Measurements from ENCODE around the gene YWHAB. TPM values are rescaled to one million over a fixed set of nuclear protein-coding genes. Genes with fewer than 3 reads are reported as not detected.

The YWHAB gene
- total and polyA plus RNA-seq, 2 of the 4 experiments (the other 2 are of a cell fraction) = 78.0 to 102 TPM

DNA sequence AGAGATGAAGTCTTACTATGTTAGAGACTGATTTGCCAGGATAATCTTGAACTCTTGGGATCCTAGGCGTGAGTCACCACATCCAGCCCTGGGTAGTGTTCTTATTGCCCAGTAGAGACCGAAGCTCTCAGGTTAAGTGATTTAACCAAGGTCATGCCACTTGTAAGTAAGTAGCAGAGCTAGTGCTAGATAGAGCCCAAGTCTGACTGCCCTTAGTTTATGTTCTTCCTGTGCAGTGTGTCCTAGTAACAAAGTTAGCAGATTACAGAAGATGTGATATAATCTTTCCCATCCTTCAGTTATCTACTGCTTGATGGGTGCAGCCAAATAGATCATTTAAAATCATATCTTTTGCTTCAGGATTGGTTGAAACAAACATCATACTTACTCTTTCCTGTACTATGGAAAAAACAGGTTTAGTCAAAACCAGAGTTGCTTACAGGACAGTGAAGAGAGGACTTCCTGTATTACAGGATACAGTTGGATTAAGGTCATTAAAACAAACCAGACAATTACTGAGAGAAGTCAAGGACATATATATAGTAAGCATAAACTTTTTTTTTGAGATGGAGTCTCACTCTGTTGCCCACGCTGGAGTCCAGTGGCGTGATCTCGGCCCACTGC is 14.8 kb downstream of the YWHAB start:
- no peak overlapping the region for H3K18ac ChIP-seq (ENCODE audit: low read depth, low read length)
- H2BK20ac ChIP-seq (ENCODE audit: low read depth, low read length) = no peak overlapping the region
- no peak overlapping the region for H3K4ac ChIP-seq (ENCODE audit: low read depth, low read length)
- no TSS peak for BruUV-seq (replicated peaks)
- H2AFZ ChIP-seq (replicated peaks; ENCODE audit: low read length, poor library complexity) = no peak overlapping the region
- H3K27ac ChIP-seq (ENCODE audit: insufficient read depth, low read length) = no peak overlapping the region
- ChIA-PET POLR2A (ENCODE audit: unreplicated experiment) (no interaction called here), CTCF (no interaction called here)
- ATAC-seq (ENCODE audit: low read depth) (no peak), DNase-seq (no peak)
- no peak overlapping the region for H3K56ac ChIP-seq (ENCODE audit: extremely low read depth, insufficient read depth, low read length)
- H3K9ac ChIP-seq (ENCODE audit: low read depth, low read length) = no peak overlapping the region
- no peak overlapping the region for H4K5ac ChIP-seq (ENCODE audit: low read depth, low read length)
- H3K27me3 ChIP-seq (ENCODE audit: control insufficient read depth, insufficient read depth, low read length) = no peaks in the 10 kb centered on the region
- H3K36me3 ChIP-seq (ENCODE audit: control insufficient read depth, insufficient read depth, low read length) = peaks cover 22% of the 10 kb centered on the region
- H4K91ac ChIP-seq (ENCODE audit: insufficient read depth, low read depth, low read length) = no peak overlapping the region
- in situ Hi-C loops (cut with MboI; ENCODE audit: low sequenced_read_pairs) (no loop called here), intact Hi-C loops (cut with micrococcal nuclease) (no loop called here), dilution Hi-C loops (cut with HindIII; ENCODE audit: low sequenced_read_pairs, unreplicated experiment) (no loop called here)
- H2BK120ac ChIP-seq (ENCODE audit: low read depth, low read length) = no peak overlapping the region
- H4K20me1 ChIP-seq (ENCODE audit: insufficient read depth, low read length) = peaks cover 82% of the 10 kb centered on the region
- no peak overlapping the region for H3K4me3 ChIP-seq (ENCODE audit: insufficient read depth, low read depth, low read length)
- no peaks in the 10 kb centered on the region for H3K9me3 ChIP-seq (ENCODE audit: control insufficient read depth, insufficient read depth, low read length)
- H3K23ac ChIP-seq (ENCODE audit: low read depth, low read length) = no peak overlapping the region
- no peak overlapping the region for H2BK15ac ChIP-seq (ENCODE audit: low read depth, low read length)
- no peak overlapping the region for H2BK5ac ChIP-seq (ENCODE audit: low read depth, low read length, poor library complexity, severe bottlenecking)
- no peak overlapping the region for H2AK5ac ChIP-seq (ENCODE audit: low read depth, low read length)
- H4K8ac ChIP-seq (ENCODE audit: low read depth in 2 of 2, low read length in 2 of 2) = no peak overlapping the region
- TF ChIP-seq RFX5 (IDR thresholded peaks at IDR 0.05; ENCODE audit: low read depth, low read length) = no peak
- TF ChIP-seq, protein P1, sequence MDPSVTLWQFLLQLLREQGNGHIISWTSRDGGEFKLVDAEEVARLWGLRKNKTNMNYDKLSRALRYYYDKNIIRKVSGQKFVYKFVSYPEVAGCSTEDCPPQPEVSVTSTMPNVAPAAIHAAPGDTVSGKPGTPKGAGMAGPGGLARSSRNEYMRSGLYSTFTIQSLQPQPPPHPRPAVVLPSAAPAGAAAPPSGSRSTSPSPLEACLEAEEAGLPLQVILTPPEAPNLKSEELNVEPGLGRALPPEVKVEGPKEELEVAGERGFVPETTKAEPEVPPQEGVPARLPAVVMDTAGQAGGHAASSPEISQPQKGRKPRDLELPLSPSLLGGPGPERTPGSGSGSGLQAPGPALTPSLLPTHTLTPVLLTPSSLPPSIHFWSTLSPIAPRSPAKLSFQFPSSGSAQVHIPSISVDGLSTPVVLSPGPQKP (IDR thresholded peaks at IDR 0.05; ENCODE audit: borderline replicate concordance, low read depth, low read length) = no peak
- TF ChIP-seq, protein P2, sequence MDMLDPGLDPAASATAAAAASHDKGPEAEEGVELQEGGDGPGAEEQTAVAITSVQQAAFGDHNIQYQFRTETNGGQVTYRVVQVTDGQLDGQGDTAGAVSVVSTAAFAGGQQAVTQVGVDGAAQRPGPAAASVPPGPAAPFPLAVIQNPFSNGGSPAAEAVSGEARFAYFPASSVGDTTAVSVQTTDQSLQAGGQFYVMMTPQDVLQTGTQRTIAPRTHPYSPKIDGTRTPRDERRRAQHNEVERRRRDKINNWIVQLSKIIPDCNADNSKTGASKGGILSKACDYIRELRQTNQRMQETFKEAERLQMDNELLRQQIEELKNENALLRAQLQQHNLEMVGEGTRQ (IDR thresholded peaks at IDR 0.05; ENCODE audit: low read depth, low read length) = no peak
- no peak for TF ChIP-seq NFE2L2 (IDR thresholded peaks at IDR 0.05; ENCODE audit: low read depth, low read length)
- no peak for TF ChIP-seq CEBPB (IDR thresholded peaks at IDR 0.05; ENCODE audit: low read depth, low read length)
- TF ChIP-seq MAZ (IDR thresholded peaks at IDR 0.05; ENCODE audit: borderline replicate concordance, low read depth, low read length) = no peak
- no peak for TF ChIP-seq BHLHE40 (IDR thresholded peaks at IDR 0.05; ENCODE audit: low read depth, low read length)
- TF ChIP-seq, protein P3, sequence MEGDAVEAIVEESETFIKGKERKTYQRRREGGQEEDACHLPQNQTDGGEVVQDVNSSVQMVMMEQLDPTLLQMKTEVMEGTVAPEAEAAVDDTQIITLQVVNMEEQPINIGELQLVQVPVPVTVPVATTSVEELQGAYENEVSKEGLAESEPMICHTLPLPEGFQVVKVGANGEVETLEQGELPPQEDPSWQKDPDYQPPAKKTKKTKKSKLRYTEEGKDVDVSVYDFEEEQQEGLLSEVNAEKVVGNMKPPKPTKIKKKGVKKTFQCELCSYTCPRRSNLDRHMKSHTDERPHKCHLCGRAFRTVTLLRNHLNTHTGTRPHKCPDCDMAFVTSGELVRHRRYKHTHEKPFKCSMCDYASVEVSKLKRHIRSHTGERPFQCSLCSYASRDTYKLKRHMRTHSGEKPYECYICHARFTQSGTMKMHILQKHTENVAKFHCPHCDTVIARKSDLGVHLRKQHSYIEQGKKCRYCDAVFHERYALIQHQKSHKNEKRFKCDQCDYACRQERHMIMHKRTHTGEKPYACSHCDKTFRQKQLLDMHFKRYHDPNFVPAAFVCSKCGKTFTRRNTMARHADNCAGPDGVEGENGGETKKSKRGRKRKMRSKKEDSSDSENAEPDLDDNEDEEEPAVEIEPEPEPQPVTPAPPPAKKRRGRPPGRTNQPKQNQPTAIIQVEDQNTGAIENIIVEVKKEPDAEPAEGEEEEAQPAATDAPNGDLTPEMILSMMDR (conservative IDR thresholded peaks at IDR 0.05; ENCODE audit: low read depth, low read length) = no peak
- TF ChIP-seq MXI1 (IDR thresholded peaks at IDR 0.05; ENCODE audit: borderline replicate concordance, low read depth, low read length) = no peak
- no peak for TF ChIP-seq RAD21 (IDR thresholded peaks at IDR 0.05; ENCODE audit: low read length)
- no peak for TF ChIP-seq CHD1 (IDR thresholded peaks at IDR 0.05; ENCODE audit: low read depth, low read length)
- no peak overlapping the region for H3K14ac ChIP-seq (replicated peaks; ENCODE audit: low read depth, low read length)
- WGBS, 2 experiments (ENCODE audit: extremely low coverage in 2 of 2, insufficient read length in 1 of 2) = no CpG with 5 or more reads among the region's 5 CpGs
- H3K79me1 ChIP-seq (ENCODE audit: low read depth in 1 of 2, low read length in 2 of 2) = peaks cover 23 to 68% of the 10 kb centered on the region in 2 experiments; a peak in 3 of 4 replicates
- H3K9me1 ChIP-seq (ENCODE audit: insufficient read depth, low read length) = peaks cover 18% of the 10 kb centered on the region
- H2AK9ac ChIP-seq (replicated peaks; ENCODE audit: low read depth, low read length, poor library complexity) = no peak overlapping the region
- H3K4me1 ChIP-seq (ENCODE audit: control insufficient read depth, insufficient read depth, low read length) = peaks cover 14% of the 10 kb centered on the region
- no peak overlapping the region for H3K4me2 ChIP-seq (ENCODE audit: low read depth, low read length)

Data from IMR-90 (cell line).